ENCODE measurements around the gene LGR6.

The LGR6 gene

GRCh38 chr1:202268817-202269216 is 75.2 kb downstream of the LGR6 start:
- DNase-seq (ENCODE audit: low spot score), result no peak

- DNase-seq (ENCODE audit: low spot score), result no peak
These were observed 77.3 kb downstream of the LGR6 start for GRCh38 chr1:202270871-202271326.

DNA sequence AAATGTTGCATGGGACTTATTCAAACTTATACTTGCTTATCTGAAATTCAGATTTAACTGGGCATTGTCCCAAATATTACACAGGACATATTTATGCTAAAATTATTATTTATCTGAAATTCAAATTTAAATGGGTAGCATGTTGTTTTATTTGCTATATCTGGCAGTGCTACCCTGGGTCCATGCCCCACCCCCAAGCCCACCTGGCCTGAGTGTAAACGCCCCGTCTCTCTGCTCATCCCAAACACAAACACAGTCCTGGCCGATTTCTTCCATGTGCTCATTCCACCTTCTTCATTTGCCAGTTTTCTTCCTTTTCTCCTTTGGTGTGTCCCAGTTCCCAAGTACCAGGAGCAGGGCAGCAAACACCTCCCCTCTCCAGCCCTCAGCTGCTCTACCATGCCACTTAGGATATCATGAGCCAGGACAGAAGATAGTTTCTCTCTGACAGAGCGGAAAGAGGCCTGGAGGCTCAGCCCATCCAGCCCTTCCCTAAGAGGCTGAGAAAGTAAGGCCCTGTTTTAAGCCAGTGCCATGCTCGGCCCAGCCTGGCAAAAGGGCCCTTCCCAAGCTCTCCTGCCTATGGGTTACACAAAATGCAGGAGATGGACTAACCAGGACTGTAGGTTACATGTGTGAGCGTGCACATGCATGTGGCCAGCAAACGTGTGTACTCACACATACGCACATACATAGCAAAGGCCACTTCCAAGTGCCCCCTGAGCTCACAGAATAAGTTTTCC is 78.7 kb downstream of the LGR6 start:
- DNase-seq (ENCODE audit: low spot score), result no peak

DNA sequence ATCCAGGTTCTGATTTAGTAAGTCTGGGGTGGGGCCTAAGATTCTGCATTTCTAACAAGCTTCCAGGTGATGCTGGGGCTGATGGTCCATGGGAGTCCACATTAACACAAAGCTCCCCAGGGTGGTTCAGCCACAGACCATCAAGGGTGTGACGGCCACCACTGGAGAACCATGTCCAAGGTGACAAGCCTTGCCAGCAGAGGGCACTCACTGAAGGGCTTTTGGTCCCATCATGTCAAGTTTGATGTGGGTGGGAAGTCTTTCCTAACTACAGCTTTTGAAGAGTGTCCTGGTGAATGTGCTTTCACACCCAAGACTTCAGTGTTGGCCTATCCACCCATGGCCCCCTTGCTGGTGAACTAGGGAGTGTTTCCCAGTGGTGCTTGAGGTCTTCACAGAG is 81.0 kb downstream of the LGR6 start:
- DNase-seq (ENCODE audit: low spot score), result no peak

DNA sequence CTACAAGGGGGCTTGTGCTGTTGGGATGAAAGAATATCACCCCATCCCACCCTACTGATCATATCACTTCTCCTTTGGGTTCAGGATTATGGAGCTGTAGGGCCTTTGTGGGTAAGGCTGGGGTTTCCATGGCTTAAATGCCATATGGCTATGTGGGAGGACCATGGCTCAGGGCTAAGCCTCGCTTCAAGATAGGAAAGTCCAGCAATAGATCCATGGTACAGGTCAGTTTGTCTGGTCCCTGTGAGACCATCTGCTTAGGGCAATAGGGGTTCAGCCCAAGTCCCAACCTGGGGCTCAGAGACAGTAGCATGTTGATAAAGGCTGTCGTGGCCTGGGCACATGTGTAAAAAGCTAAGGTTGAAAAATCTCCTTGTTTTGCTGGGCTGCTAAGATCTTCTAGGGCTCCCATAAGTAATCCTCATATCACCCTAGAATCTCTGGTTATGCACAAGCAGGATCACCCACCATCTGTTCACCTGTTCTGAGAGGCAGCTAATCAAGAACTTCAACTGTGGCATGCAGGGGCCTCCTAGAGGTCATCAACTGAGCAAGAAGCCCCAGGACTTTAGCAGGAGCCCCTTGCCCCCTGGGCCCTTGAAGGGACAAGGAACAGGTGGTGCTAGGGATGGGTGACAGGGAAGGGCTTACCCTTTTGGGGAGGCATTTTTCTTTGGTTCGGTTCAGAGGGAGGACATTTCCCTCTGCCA is 81.6 kb downstream of the LGR6 start:
- no peak for DNase-seq (ENCODE audit: low spot score)

GRCh38 chr1:202276081-202276715 is 82.6 kb downstream of the LGR6 start:
- DNase-seq (ENCODE audit: low spot score), result no peak

- DNase-seq (ENCODE audit: low spot score), result no peak
These were observed 83.3 kb downstream of the LGR6 start for GRCh38 chr1:202276920-202277319.

- no peak for DNase-seq (ENCODE audit: low spot score)
These were observed 85.2 kb downstream of the LGR6 start for GRCh38 chr1:202278751-202279150.

GRCh38 chr1:202279806-202280205 is 86.2 kb downstream of the LGR6 start:
- DNase-seq (ENCODE audit: low spot score), result no peak

DNA sequence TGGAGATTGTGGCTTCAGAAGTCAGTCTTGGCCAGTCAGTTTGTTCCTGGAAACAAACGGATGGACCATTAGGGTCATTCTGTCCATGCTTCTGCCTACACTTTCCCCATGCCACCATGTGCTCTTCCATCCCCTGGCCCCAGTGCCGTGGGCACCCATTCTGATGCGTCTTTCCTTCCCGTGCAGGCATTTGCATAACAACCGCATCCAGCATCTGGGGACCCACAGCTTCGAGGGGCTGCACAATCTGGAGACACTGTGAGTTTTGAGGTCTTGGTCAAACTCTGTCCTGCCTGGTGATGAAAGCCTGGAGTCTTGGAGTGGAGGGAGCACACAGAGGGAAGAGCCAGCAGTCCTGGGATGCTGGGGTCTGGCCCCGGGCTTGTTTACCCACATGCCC is 87.0 kb downstream of the LGR6 start:
- no peak for DNase-seq (ENCODE audit: low spot score)

DNA sequence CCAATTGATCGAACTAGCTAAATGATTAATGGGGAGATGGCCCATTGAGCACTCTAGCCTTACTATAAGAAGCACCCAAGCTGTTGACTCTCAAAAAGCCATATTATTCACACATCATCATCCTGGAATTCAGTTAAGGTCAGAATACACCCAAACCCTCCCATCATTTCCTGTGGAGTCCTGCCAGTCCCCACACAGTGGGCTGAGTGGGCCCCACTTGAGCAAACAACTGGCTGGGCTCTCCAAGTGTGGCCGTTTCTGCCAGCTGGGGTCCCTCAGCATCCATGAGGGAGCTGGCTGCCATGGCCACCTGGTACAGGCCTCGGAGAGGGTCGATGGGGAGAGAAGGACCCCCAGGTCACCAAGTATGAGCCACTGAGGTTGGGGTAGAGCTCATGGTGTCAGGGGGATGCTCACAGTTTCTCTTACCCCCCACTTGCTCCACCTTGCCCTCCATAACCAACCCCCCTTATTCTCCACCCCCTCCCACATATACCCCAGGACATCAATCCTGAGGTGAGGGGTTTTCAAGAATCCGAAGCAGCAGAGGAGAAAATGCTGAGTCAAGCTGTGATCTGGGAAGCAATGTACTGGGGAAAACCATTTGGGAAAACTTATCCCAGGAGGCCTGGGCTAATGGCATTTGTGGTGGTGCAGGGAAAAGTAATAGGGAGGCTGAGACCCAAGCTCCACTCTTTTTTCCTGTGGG is 87.9 kb downstream of the LGR6 start:
- DNase-seq (ENCODE audit: low spot score), result no peak

DNA sequence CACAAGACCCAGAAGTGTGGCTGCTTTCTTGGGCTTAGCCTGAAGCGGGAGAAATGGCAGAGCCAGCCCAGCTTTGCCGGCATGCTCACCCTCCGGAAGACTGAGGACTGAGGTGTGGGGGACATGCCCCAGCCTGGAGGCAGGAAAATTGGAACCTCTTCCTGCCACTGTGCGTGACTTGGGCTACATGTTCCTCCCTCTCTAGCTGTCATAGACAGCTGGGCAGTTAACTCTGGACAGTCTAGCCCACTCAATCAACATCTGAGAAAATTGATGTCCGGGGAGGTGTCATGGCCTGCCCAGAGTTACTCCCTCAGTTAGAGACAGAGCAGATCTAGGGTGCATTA is 88.4 kb downstream of the LGR6 start:
- DNase-seq (ENCODE audit: low spot score), result no peak

GRCh38 chr1:202282596-202283283 is 89.1 kb downstream of the LGR6 start:
- DNase-seq (ENCODE audit: low spot score), result no peak

- no peak for DNase-seq (ENCODE audit: low spot score)
These were observed 89.8 kb downstream of the LGR6 start for GRCh38 chr1:202283379-202283844.

DNA sequence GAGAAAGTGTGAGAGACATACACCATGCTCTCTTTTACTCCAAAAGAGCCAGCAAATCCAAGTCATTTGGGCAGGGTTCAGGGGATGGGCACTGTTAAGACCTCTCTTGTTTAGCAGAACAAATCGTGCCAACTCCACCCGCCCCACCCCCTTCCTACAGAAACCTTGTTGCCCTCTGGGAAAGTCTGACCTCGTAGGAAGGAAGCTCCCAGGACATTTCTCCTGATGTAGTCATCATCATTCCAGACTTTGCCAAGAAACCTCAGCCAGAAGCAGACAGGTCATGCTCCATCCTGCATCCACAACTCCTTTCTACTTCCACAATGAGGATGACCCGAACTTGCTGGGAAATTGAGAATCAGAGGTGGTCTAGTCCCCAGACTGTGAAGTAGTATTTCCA is 90.4 kb downstream of the LGR6 start:
- DNase-seq (ENCODE audit: low spot score), result no peak

GRCh38 chr1:202285908-202286307 is 92.3 kb downstream of the LGR6 start:
- DNase-seq (ENCODE audit: low spot score), result no peak

DNA sequence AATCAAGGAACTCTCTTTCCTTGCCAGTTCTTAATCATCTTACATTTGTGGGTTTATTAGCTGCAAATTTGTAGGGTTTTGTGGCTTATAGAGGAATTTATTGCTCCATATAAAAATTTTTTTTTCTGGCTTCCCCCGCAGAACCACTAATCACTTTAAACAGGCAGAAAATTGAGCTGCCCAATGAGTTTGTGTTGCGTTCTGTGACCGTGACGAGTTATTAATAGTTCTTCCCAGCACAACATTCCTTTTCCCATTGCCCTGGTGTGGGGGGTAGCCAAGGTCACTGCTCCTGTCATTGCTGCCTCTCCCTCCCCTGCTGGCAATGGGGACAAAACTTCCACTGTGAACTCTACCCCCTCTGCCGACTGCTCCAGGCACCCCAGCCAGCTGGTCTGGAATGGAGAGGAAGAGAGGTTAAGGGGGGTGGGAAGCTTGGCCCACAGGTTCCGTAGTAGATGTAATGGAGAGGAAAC is 93.1 kb downstream of the LGR6 start:
- no peak for DNase-seq (ENCODE audit: low spot score)

GRCh38 chr1:202287196-202287595 is 93.6 kb downstream of the LGR6 start:
- DNase-seq (ENCODE audit: low spot score), result no peak

DNA sequence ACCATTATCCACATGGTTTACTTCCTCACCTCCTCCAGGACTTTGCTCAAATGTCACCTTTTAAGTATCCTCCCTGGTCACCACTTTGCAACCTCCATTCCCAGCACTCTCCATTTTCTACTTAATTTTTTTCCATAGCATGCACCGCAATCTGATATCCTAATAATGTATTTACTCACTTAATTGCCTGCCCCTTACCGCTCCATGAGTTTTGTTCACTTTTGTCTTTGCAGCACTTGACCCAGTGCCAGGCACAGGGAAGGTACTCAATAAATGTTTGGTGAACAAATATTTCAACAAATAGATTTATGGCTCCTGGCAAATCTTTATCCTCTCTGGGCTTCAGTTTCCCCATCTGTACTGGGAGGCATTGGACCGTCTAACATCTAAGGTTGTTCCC is 94.6 kb downstream of the LGR6 start:
- DNase-seq (ENCODE audit: low spot score), result no peak

GRCh38 chr1:202289009-202289408 is 95.4 kb downstream of the LGR6 start:
- DNase-seq (ENCODE audit: low spot score), result no peak

- no peak for DNase-seq (ENCODE audit: low spot score)
These were observed 97.4 kb downstream of the LGR6 start for GRCh38 chr1:202291001-202291400.
